GM23338 (cell line): ENCODE results near the gene OFD1. TPM values are rescaled to one million over a fixed set of nuclear protein-coding genes. Genes with fewer than 3 reads are reported as not detected.

Experiments
- ATAC-seq: fragments of 200-7000 bp; cut with Tn5 transposase; 3 replicates; pipeline ENCODE4 v1.9.1; 2020
- DNase-seq: peaks from one replicate; pipeline ENCODE4 v3.0.0-alpha.2; 2015; ENCODE audit warnings: low spot score
- H2AFZ ChIP-seq: fragments of 200-600 bp; sonication (generic); 2 replicates; pipeline ENCODE4 v1.8.0; 2016; ENCODE audit warnings: antibody characterized with exemption, mild to moderate bottlenecking, moderate library complexity
- H3F3A ChIP-seq: fragments of 200-600 bp; sonication (generic); replicated peaks from 2 replicates; pipeline ENCODE4 v1.8.0; 2017; ENCODE audit warnings: antibody characterized with exemption, mixed run types, low read depth
- H3K27ac ChIP-seq: fragments of 200-600 bp; sonication (generic); 2 replicates; pipeline ENCODE4 v1.6.1; 2016; ENCODE audit warnings: low read depth
- H3K27me3 ChIP-seq: fragments of 200-600 bp; sonication (generic); 2 replicates; pipeline ENCODE4 v1.8.0; 2016; ENCODE audit warnings: mild to moderate bottlenecking, mixed run types, moderate library complexity; ENCODE audit not compliant: insufficient read depth
- H3K36me3 ChIP-seq: fragments of 200-600 bp; sonication (generic); 2 replicates; pipeline ENCODE4 v1.8.0; 2016; ENCODE audit warnings: mild to moderate bottlenecking; ENCODE audit not compliant: insufficient read depth
- H3K4me1 ChIP-seq: fragments of 200-600 bp; sonication (generic); 2 replicates; pipeline ENCODE4 v1.8.0; 2016; ENCODE audit warnings: mild to moderate bottlenecking, moderate library complexity; ENCODE audit not compliant: insufficient read depth
- H3K4me2 ChIP-seq: fragments of 200-600 bp; sonication (generic); 2 replicates; pipeline ENCODE4 v1.7.1; 2017; ENCODE audit warnings: mixed run types
- H3K4me3 ChIP-seq: fragments of 200-600 bp; sonication (generic); 2 replicates; pipeline ENCODE4 v1.6.1; 2016; ENCODE audit warnings: mixed run types
- H3K79me2 ChIP-seq: fragments of 200-600 bp; sonication (generic); replicated peaks from 2 replicates; pipeline ENCODE4 v1.8.0; 2017; ENCODE audit warnings: mild to moderate bottlenecking; ENCODE audit not compliant: insufficient read depth
- H3K9me2 ChIP-seq: fragments of 200-600 bp; sonication (generic); 2 replicates; pipeline ENCODE4 v1.8.0; 2017; ENCODE audit not compliant: insufficient read depth
- H4K20me1 ChIP-seq: fragments of 200-600 bp; sonication (generic); replicated peaks from 2 replicates; pipeline ENCODE4 v1.8.0; 2017; ENCODE audit warnings: mild to moderate bottlenecking; ENCODE audit not compliant: insufficient read depth
- H3K27ac Mint-ChIP-seq: 2 replicates; pipeline ENCODE4 v1.8.0; 2020; ENCODE audit warnings: inconsistent platforms, mild to moderate bottlenecking, moderate library complexity, mixed read lengths
- H3K27me3 Mint-ChIP-seq: 3 replicates; pipeline ENCODE4 v1.8.0; 2022; ENCODE audit warnings: low read depth, mild to moderate bottlenecking, moderate library complexity, mixed read lengths, inconsistent platforms; ENCODE audit not compliant: insufficient read depth, poor library complexity
- H3K36me3 Mint-ChIP-seq: 3 replicates; pipeline ENCODE4 v1.8.0; 2021; ENCODE audit warnings: low read depth, mild to moderate bottlenecking, inconsistent platforms, moderate library complexity, mixed read lengths
- H3K4me1 Mint-ChIP-seq: 3 replicates; pipeline ENCODE4 v1.8.0; 2020; ENCODE audit warnings: mild to moderate bottlenecking, inconsistent platforms, mixed read lengths
- H3K4me3 Mint-ChIP-seq: 3 replicates; pipeline ENCODE4 v1.8.0; 2021; ENCODE audit warnings: moderate library complexity, mild to moderate bottlenecking, inconsistent platforms, mixed read lengths
- H3K9me3 Mint-ChIP-seq: 3 replicates; pipeline ENCODE4 v1.8.0; 2020; ENCODE audit warnings: moderate library complexity, mild to moderate bottlenecking, inconsistent platforms, mixed read lengths
- CREB1 ChIP-seq: fragments of 250-450 bp; sonication (Bioruptor Pico); IDR thresholded peaks from 2 replicates; pipeline ENCODE4 v1.5.0; 2020; ENCODE audit warnings: low read depth, mild to moderate bottlenecking, moderate library complexity
- ETS1 ChIP-seq: IDR thresholded peaks from 2 replicates; pipeline ENCODE4 v1.6.1; 2016; ENCODE audit warnings: antibody characterized with exemption
- EZH2 ChIP-seq: fragments of 200-600 bp; sonication (generic); IDR thresholded peaks from one replicate; pipeline ENCODE4 v1.8.0; 2017; ENCODE audit warnings: antibody characterized with exemption, mild to moderate bottlenecking, low read depth; ENCODE audit not compliant: unreplicated experiment
- JUNB ChIP-seq: IDR thresholded peaks from one replicate; pipeline ENCODE4 v1.6.1; 2016; ENCODE audit warnings: antibody characterized with exemption; ENCODE audit not compliant: unreplicated experiment
- NANOG ChIP-seq: IDR thresholded peaks from 2 replicates; pipeline ENCODE4 v1.6.1; 2016; ENCODE audit warnings: antibody characterized with exemption, borderline replicate concordance
- STAT1 ChIP-seq: IDR thresholded peaks from one replicate; pipeline ENCODE4 v1.6.1; 2016; ENCODE audit warnings: antibody characterized with exemption; ENCODE audit not compliant: unreplicated experiment
- ZNF462 ChIP-seq: fragments of 250-450 bp; sonication (Bioruptor Pico); IDR thresholded peaks from 2 replicates; pipeline ENCODE4 v1.5.0; 2020; ENCODE audit warnings: mild to moderate bottlenecking, moderate library complexity
- polyA plus RNA-seq: library from polyadenylated mRNA; unstranded; fragments of >200 nt; fragmentation: Nextera tagmentation; extraction: Ambion mirVana; gene quantifications from 2 replicates; pipeline ENCODE4 v1.2.1, GENCODE V29; 2016
- total RNA-seq: library from RNA; depleted of rRNA; stranded (reverse); fragments of >200 nt; shearing (Covaris generic); gene quantifications from 2 replicates; pipeline ENCODE4 v1.2.3, GENCODE V29; 2014

Gene OFD1
- total and polyA plus RNA-seq, 2 experiments from 2014 or later, result 21.2 to 55.0 TPM

- Mint-ChIP-seq H3K9me3 (no peaks in the 10 kb centered on the region), H3K4me3 (no peak overlapping the region), H3K27me3 (peaks cover 3% of the 10 kb centered on the region), H3K4me1 (peaks cover 22% of the 10 kb centered on the region), H3K27ac (no peak overlapping the region), H3K36me3 (peaks cover 5% of the 10 kb centered on the region; the same call in 1 of the 3 replicates)
- Histone ChIP-seq H3K9me2 (no peaks in the 10 kb centered on the region), H3K79me2 (peaks cover 3% of the 10 kb centered on the region), H2AFZ (no peak overlapping the region), H3K27ac (no peak overlapping the region), H4K20me1 (no peaks in the 10 kb centered on the region), H3K36me3 (no peaks in the 10 kb centered on the region), H3K4me1 (peaks cover 21% of the 10 kb centered on the region), H3K4me3 (no peak overlapping the region), H3K4me2 (no peak overlapping the region), H3K27me3 (no peaks in the 10 kb centered on the region), H3F3A (no peaks in the 10 kb centered on the region)
- no peak for TF ChIP-seq NANOG
- DNase-seq, result no peak
- ATAC-seq, result no peak
These were observed 73.7 kb downstream of the OFD1 start for GRCh38 chrX:13808293-13808692.

- Histone ChIP-seq H3K4me3 (no peak overlapping the region), H3F3A (no peaks in the 10 kb centered on the region), H3K9me2 (no peaks in the 10 kb centered on the region), H2AFZ (no peak overlapping the region), H3K79me2 (peaks cover 8% of the 10 kb centered on the region), H3K4me1 (peaks cover 19% of the 10 kb centered on the region), H3K27ac (no peak overlapping the region), H4K20me1 (no peaks in the 10 kb centered on the region), H3K4me2 (no peak overlapping the region), H3K27me3 (no peaks in the 10 kb centered on the region), H3K36me3 (no peaks in the 10 kb centered on the region)
- Mint-ChIP-seq H3K27me3 (peaks cover 3% of the 10 kb centered on the region), H3K4me1 (peaks cover 22% of the 10 kb centered on the region), H3K36me3 (peaks cover 5% of the 10 kb centered on the region; the same call in 1 of the 3 replicates), H3K4me3 (no peak overlapping the region), H3K9me3 (no peaks in the 10 kb centered on the region), H3K27ac (no peak overlapping the region)
- no peak for TF ChIP-seq NANOG
- TF ChIP-seq JUNB, result no peak
- no peak for TF ChIP-seq STAT1
- no peak for TF ChIP-seq ETS1
- no peak for TF ChIP-seq CREB1 (CRISPR knock-in tag)
- no peak for TF ChIP-seq EZH2
- no peak for TF ChIP-seq ZNF462
- ATAC-seq (no peak), DNase-seq (no peak)
These were observed 74.3 kb downstream of the OFD1 start for GRCh38 chrX:13808865-13809264.
